Heart right ventricle (tissue), 16 donors: ENCODE data around the gene RXFP1. TPM values are rescaled to one million over a fixed set of nuclear protein-coding genes. Genes with fewer than 3 reads are reported as not detected.

Experiments
- ATAC-seq, 8 donors: fragments of 200-7000 bp; cut with Tn5 transposase; one replicate each; pipeline ENCODE4 v1.9.1; 2020; ENCODE audit warnings: mild to moderate bottlenecking in 8 of 8, moderate library complexity in 8 of 8, moderate number of reproducible peaks in 1 of 8
- DNase-seq, 2 donors: peaks; one replicate each; pipeline ENCODE4 v3.0.0-alpha.2; 2020
- H3K27ac ChIP-seq, 10 donors: fragments of 200-600 bp; sonication (generic) in 2 of 10; one replicate each; pipeline versions ENCODE4 v1.5.0 to v1.8.0; 2020 to 2022; ENCODE audit warnings: mild to moderate bottlenecking in 3 of 10
- H3K27me3 ChIP-seq, 7 donors: fragments of 200-600 bp; one replicate each; pipeline ENCODE4 v1.8.0; 2021 to 2022; ENCODE audit warnings: mild to moderate bottlenecking in 2 of 7
- H3K36me3 ChIP-seq, 9 donors: fragments of 200-600 bp; sonication (generic) in 1 of 9; one replicate each; pipeline versions ENCODE4 v1.5.0 to v1.8.0; 2020 to 2022; ENCODE audit warnings: mild to moderate bottlenecking in 2 of 9
- H3K4me1 ChIP-seq, 9 donors: fragments of 200-600 bp; sonication (generic) in 1 of 9; one replicate each; pipeline versions ENCODE4 v1.5.0 to v1.8.0; 2020 to 2022; ENCODE audit warnings: mild to moderate bottlenecking in 4 of 9
- H3K4me3 ChIP-seq, 10 donors: fragments of 200-600 bp; sonication (generic) in 2 of 10; one replicate each; pipeline versions ENCODE4 v1.5.0 to v1.8.0; 2020 to 2022; ENCODE audit warnings: mild to moderate bottlenecking in 7 of 10, moderate library complexity in 2 of 10
- H3K9me3 ChIP-seq, 11 donors: fragments of 200-600 bp in 10 of 11; sonication (generic) in 2 of 11; one replicate each; pipeline versions ENCODE4 v1.5.0 to v1.8.0; 2013 to 2022; ENCODE audit warnings: mild to moderate bottlenecking in 2 of 11, control low read depth in 1 of 11, moderate library complexity in 1 of 11
- CTCF ChIP-seq, 9 donors: fragments of 200-600 bp; sonication (generic) in 2 of 9; IDR thresholded peaks; one replicate each; pipeline versions ENCODE4 v1.5.0 to v1.8.0; 2021 to 2022; ENCODE audit warnings: antibody characterized with exemption in 9 of 9, mild to moderate bottlenecking in 5 of 9, moderate library complexity in 1 of 9
- WGBS, 2 donors: extraction: QIAGEN DNeasy Blood & Tissue Kit; methylation state at CpG; one replicate each; pipeline ENCODE4 v1.1.7; 2013; ENCODE audit warnings: inconsistent platforms in 1 of 2; 5-methylcytosine and 5-hydroxymethylcytosine counted together
- intact Hi-C, 10 donors: fragments of 100-400 bp; cut with DNase I; formaldehyde crosslinking; loops; one replicate each; pipeline versions ENCODE4 v1.11.1 to v1.14.2; 2022
- polyA plus RNA-seq, 2 donors: library from polyadenylated mRNA; stranded (reverse); fragments of 200-250 nt; gene quantifications; one replicate each; pipeline ENCODE4 v1.2.3, GENCODE V29; 2013
- total RNA-seq, 10 donors: library from RNA; stranded (reverse); fragmentation: NEBNext Ultra II Directional in 3 of 10; extraction: Animal tissue kit (Norgen Biotek cat#: 25700) in 3 of 10; gene quantifications; one replicate each; pipeline versions ENCODE4 v1.2.1 to v1.2.4, GENCODE V29; 2021 to 2023
- donor health status: Arrhythmogenic right ventricular cardiomyopathy.
- donor health status: ischemic (EF 13 %, LVEDD 7.1; RV severe dilation, severe dysfunction).
- donor health status: healthy with polysubstance abuse.
- donor health status: DM: no; HTN: yes; CAD: no.
- donor health status: DM: no; HTN: no; CAD: no.
- donor health status: ischemic (EF 25% LVEDD 6.9; RV normal size, moderate dysfunction).
- donor health status: ischemic (EF 25% LVEDD 5.7; RV mildly dilated, moderate dysfunction).
- donor health status: healthy.
- donor health status: DM: yes; HTN: yes; CAD: no.
- donor health status: Ischemic cardiomyopathy.
- donor health status: ischemic (EF 35%, LVEDD 5.7; RV mildly dilated, moderate dysfunction).
- donor health status: nonischemic (EF 11% LVEDD 7.7; RV severe dilation, severe dysfunction).
- donor health status: DM: yes; HTN: yes; CAD: no.
- donor health status: PGD.
- donor health status: ischemic (EF 29% LVEDD 5.4; RV normal size, mild dysfunction).
- donor health status: nonischemic (EF 23%, LVEDD 6.1; RV moderate dilation, normal function).

The RXFP1 gene
- total and polyA plus RNA-seq, 12 donors, result 0.07 to 0.16 TPM; not detected in 10

- H3K27me3 ChIP-seq, result no peaks in the 10 kb centered on the region
- no peaks in the 10 kb centered on the region for H3K36me3 ChIP-seq
- 50 to 55% methylated on average over 1 of the region's 1 CpG for WGBS, 2 donors
- intact Hi-C loops, result loop anchor here in 2 of 10 donors (5.0 to 10.0 kb wide), 3 partner anchors 106 to 1588 kb away; no protein-coding TSS in a partner anchor
- H3K4me1 ChIP-seq, result peaks cover 0 to 14% (median 0%) of the 10 kb centered on the region in 9 donors
- no peak overlapping the region for H3K4me3 ChIP-seq
- H3K27ac ChIP-seq, result peak overlapping the region in 1 of 10 donors; percentile 18
- TF ChIP-seq CTCF (IDR thresholded peaks at IDR 0.05), result no peak
- H3K9me3 ChIP-seq, result peaks cover 0 to 15% (median 0%) of the 10 kb centered on the region in 11 donors
- DNase-seq, result no peak
- ATAC-seq, result no peak
These were observed 89.1 kb downstream of the RXFP1 start for GRCh38 chr4:158610790-158611189.

- H3K27me3 ChIP-seq, result no peaks in the 10 kb centered on the region
- WGBS, 2 donors, result 73 to 90% methylated on average over 1 of the region's 1 CpG
- no peak overlapping the region for H3K27ac ChIP-seq
- DNase-seq, result no peak
- intact Hi-C loops, result loop anchor here in 2 of 10 donors (5.0 to 10.0 kb wide), 3 partner anchors 108 to 1591 kb away; no protein-coding TSS in a partner anchor
- H3K4me1 ChIP-seq, result peaks cover 0 to 14% (median 0%) of the 10 kb centered on the region in 9 donors
- peaks cover 0 to 15% (median 0%) of the 10 kb centered on the region in 11 donors for H3K9me3 ChIP-seq
- no peak for TF ChIP-seq CTCF (IDR thresholded peaks at IDR 0.05)
- H3K36me3 ChIP-seq, result no peaks in the 10 kb centered on the region
- no peak for ATAC-seq
- no peak overlapping the region for H3K4me3 ChIP-seq
These were observed 91.4 kb downstream of the RXFP1 start for GRCh38 chr4:158613046-158613445.

- H3K9me3 ChIP-seq, result peaks cover 0 to 15% (median 0%) of the 10 kb centered on the region in 11 donors
- no peak overlapping the region for H3K4me3 ChIP-seq
- no peak overlapping the region for H3K27ac ChIP-seq
- H3K4me1 ChIP-seq, result no peaks in the 10 kb centered on the region
- no peaks in the 10 kb centered on the region for H3K36me3 ChIP-seq
- intact Hi-C loops, result loop anchor here in 2 of 10 donors (10.0 kb wide), 2 partner anchors 113 to 123 kb away; no protein-coding TSS in a partner anchor
- ATAC-seq (no peak), DNase-seq (no peak)
- H3K27me3 ChIP-seq, result no peaks in the 10 kb centered on the region
- no peak for TF ChIP-seq CTCF (IDR thresholded peaks at IDR 0.05)
These were observed 96.3 kb downstream of the RXFP1 start for GRCh38 chr4:158617956-158618355.

- Histone ChIP-seq H3K27me3 (no peaks in the 10 kb centered on the region), H3K27ac (no peak overlapping the region), H3K4me3 (no peak overlapping the region), H3K4me1 (peaks cover 0 to 22% (median 5%) of the 10 kb centered on the region in 9 donors), H3K36me3 (no peaks in the 10 kb centered on the region), H3K9me3 (peaks cover 0 to 5% (median 0%) of the 10 kb centered on the region in 11 donors)
- intact Hi-C loops, result loop anchor here in 7 of 10 donors (5.0 to 10.0 kb wide), 7 partner anchors 119 to 629 kb away; no protein-coding TSS in a partner anchor
- no peak for ATAC-seq
- 90 to 95% methylated on average over 4 of the region's 4 CpGs for WGBS, 2 donors
- TF ChIP-seq CTCF (IDR thresholded peaks at IDR 0.05), result no peak
- DNase-seq, result no peak
These were observed 100.0 kb downstream of the RXFP1 start for GRCh38 chr4:158621729-158622128.
